ENCODE data around the gene SMARCA4.

DNA sequence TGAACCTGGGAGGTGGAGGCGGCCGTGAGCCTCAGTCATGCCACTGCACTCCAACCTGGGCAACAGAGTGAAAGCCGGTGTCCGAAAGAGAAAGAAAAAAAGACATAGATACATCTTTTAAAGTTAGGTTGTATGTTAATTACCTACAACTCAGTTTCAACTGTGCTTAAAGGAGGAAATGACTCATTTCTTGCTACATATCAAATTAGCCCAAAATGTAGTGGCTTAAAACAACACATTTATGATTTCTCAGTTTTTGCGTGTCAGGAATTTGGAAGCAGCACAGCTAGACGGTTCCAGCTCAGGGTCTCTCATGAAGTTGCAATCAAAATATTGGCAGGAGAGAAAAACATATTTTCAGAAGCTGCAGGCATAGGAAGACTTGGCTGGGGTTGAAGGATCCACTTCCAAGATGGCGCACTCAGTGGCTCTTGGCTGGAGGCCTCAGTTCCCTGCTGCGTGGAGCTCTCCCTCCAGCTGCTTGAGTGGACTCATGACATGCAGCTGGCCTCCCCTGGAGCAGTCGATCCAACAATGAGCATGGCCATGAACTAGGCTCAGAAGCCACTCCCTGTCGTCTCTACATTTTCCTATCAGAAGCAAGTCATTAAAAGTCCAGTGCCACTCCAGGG is 135.5 kb downstream of the SMARCA4 start:
- TF ChIP-seq, protein P1, sequence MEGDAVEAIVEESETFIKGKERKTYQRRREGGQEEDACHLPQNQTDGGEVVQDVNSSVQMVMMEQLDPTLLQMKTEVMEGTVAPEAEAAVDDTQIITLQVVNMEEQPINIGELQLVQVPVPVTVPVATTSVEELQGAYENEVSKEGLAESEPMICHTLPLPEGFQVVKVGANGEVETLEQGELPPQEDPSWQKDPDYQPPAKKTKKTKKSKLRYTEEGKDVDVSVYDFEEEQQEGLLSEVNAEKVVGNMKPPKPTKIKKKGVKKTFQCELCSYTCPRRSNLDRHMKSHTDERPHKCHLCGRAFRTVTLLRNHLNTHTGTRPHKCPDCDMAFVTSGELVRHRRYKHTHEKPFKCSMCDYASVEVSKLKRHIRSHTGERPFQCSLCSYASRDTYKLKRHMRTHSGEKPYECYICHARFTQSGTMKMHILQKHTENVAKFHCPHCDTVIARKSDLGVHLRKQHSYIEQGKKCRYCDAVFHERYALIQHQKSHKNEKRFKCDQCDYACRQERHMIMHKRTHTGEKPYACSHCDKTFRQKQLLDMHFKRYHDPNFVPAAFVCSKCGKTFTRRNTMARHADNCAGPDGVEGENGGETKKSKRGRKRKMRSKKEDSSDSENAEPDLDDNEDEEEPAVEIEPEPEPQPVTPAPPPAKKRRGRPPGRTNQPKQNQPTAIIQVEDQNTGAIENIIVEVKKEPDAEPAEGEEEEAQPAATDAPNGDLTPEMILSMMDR (IDR thresholded peaks at IDR 0.05; ENCODE audit: low read depth, low read length, missing input control): no peak
- TF ChIP-seq, protein P2, sequence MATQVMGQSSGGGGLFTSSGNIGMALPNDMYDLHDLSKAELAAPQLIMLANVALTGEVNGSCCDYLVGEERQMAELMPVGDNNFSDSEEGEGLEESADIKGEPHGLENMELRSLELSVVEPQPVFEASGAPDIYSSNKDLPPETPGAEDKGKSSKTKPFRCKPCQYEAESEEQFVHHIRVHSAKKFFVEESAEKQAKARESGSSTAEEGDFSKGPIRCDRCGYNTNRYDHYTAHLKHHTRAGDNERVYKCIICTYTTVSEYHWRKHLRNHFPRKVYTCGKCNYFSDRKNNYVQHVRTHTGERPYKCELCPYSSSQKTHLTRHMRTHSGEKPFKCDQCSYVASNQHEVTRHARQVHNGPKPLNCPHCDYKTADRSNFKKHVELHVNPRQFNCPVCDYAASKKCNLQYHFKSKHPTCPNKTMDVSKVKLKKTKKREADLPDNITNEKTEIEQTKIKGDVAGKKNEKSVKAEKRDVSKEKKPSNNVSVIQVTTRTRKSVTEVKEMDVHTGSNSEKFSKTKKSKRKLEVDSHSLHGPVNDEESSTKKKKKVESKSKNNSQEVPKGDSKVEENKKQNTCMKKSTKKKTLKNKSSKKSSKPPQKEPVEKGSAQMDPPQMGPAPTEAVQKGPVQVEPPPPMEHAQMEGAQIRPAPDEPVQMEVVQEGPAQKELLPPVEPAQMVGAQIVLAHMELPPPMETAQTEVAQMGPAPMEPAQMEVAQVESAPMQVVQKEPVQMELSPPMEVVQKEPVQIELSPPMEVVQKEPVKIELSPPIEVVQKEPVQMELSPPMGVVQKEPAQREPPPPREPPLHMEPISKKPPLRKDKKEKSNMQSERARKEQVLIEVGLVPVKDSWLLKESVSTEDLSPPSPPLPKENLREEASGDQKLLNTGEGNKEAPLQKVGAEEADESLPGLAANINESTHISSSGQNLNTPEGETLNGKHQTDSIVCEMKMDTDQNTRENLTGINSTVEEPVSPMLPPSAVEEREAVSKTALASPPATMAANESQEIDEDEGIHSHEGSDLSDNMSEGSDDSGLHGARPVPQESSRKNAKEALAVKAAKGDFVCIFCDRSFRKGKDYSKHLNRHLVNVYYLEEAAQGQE (IDR thresholded peaks at IDR 0.05): no peak
- TF ChIP-seq YY1 (IDR thresholded peaks at IDR 0.05) (peak; percentile 25), RAD21 (IDR thresholded peaks at IDR 0.05) (no peak), GABPA (IDR thresholded peaks at IDR 0.05 in 1 of 2, conservative IDR thresholded peaks at IDR 0.05 in 1 of 2) (no peak), HNF4A (conservative IDR thresholded peaks at IDR 0.05) (no peak), SP1 (IDR thresholded peaks at IDR 0.05) (no peak), EGR1 (IDR thresholded peaks at IDR 0.05; ENCODE audit: low read depth in 2 of 2) (no peak), RXRA (IDR thresholded peaks at IDR 0.05) (no peak), TAF1 (conservative IDR thresholded peaks at IDR 0.05) (no peak), FOXA1 (IDR thresholded peaks at IDR 0.05) (no peak)
- TF ChIP-seq, protein P3, sequence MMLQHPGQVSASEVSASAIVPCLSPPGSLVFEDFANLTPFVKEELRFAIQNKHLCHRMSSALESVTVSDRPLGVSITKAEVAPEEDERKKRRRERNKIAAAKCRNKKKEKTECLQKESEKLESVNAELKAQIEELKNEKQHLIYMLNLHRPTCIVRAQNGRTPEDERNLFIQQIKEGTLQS (IDR thresholded peaks at IDR 0.05): no peak
- TF ChIP-seq, protein P4, sequence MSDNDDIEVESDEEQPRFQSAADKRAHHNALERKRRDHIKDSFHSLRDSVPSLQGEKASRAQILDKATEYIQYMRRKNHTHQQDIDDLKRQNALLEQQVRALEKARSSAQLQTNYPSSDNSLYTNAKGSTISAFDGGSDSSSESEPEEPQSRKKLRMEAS (IDR thresholded peaks at IDR 0.05): no peak
- TF ChIP-seq, protein P5, sequence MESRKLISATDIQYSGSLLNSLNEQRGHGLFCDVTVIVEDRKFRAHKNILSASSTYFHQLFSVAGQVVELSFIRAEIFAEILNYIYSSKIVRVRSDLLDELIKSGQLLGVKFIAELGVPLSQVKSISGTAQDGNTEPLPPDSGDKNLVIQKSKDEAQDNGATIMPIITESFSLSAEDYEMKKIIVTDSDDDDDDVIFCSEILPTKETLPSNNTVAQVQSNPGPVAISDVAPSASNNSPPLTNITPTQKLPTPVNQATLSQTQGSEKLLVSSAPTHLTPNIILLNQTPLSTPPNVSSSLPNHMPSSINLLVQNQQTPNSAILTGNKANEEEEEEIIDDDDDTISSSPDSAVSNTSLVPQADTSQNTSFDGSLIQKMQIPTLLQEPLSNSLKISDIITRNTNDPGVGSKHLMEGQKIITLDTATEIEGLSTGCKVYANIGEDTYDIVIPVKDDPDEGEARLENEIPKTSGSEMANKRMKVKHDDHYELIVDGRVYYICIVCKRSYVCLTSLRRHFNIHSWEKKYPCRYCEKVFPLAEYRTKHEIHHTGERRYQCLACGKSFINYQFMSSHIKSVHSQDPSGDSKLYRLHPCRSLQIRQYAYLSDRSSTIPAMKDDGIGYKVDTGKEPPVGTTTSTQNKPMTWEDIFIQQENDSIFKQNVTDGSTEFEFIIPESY (IDR thresholded peaks at IDR 0.05): no peak

Measured in liver (tissue), 3 donors.